Stimulated activated CD4-positive, alpha-beta T cell treated with anti-CD3 and anti-CD28 coated beads, Interleukin-1b, Interleukin-23, amount 100 ng/mL, for 24 hours (primary cell): ENCODE measurements around the gene TMEM236.

Experiments
- DNase-seq, 4 experiments: peaks; one replicate each; pipeline ENCODE4 v3.0.0-alpha.2; 2020; ENCODE audit warnings: low read depth in 4 of 4, low spot score in 1 of 4

The TMEM236 gene

GRCh38 chr10:17817790-17818189 is 65.8 kb downstream of the TMEM236 start:
- no peak for DNase-seq

DNA sequence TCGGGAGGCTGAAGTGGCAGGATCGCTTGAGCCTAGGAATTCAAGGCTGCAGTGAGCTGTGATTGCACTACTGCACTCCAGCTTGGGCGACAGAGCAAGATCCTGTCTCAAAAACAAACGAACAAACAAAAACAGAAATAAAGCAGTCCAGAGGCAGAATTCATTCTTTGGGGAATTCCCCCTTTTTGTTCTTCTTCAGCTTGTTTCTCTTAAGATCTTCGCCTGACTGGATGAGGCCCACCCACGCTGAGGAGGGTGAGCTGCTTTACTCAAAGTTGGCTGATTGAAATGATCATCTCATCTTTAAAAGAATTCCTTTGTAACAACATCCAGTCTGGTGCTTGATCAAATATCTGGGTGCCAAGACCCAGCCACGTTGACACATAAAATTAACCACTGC is 67.8 kb downstream of the TMEM236 start:
- no peak for DNase-seq

DNA sequence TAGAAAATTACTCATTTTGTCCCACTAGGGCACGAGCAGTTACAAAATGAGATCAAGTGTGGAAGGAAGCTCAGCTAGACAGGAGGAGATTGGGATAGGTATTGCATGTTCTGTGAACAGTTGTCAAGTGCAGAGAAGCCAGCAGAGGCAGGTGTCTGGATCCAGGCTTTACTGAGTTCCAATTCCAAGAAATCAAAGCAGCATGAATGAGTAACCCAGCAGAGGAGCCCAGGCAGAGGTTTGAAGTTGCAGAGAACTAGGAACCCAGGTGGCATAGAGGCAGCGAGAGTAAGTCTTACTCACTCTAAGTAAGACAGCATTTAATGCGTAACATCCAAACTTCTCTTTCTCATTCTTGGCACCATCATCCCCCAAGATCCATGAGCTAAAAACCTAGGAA is 68.9 kb downstream of the TMEM236 start:
- DNase-seq: no peak

GRCh38 chr10:17821893-17822292 is 69.9 kb downstream of the TMEM236 start:
- DNase-seq: no peak

GRCh38 chr10:17831341-17831740 is 79.3 kb downstream of the TMEM236 start:
- DNase-seq: no peak

- no peak for DNase-seq
Observed at GRCh38 chr10:17831896-17832295, 79.9 kb downstream of the TMEM236 start.

- DNase-seq: no peak
Observed at GRCh38 chr10:17833656-17834055, 81.7 kb downstream of the TMEM236 start.

- DNase-seq: no peak
Observed at GRCh38 chr10:17835688-17836087, 83.7 kb downstream of the TMEM236 start.

DNA sequence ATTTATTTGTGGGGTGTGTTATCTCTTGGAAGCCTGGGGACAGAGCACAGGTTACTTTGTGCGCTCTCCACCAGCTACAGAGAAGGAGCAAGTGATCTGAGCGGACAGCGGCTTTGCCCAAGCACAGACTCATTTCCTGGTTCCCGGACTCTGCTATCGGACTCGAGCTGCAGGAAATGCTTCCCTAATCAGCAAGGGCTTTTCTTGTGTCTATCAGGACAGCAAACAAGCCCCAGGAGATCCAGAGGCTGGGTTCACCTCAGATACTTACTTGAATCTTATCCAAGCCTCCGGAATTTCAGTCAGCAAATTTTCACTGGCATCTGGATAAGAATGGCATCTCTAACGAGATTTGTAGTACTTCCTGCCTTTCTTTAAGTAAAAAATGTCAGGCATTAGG is 84.9 kb downstream of the TMEM236 start:
- DNase-seq: no peak

DNA sequence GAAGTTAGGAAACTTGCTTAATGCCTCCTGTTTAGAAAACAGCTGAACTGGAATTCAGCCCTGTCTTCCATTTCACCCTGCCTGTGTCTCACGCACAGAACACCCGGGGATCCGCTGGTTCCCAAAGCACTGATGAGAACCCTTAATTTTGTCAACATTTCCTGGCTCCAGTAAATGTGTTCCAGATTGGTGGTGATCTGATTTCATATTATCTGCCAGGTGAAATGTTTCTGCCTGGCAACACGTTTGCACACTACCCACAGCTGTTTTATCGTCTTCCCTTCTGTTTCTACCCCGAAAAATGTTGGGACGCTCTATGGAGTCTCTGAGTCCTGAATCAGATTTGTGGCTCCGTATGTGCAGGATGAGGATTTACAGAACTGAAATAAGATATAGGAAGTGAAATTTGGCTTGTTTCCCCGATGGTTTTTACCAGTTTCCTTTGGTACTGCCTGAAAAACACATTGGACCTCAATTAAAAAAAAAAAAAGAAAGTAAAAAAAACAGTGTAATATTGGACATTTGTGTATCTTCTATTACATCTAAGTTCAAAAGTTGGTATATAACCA is 86.2 kb downstream of the TMEM236 start:
- DNase-seq: no peak

DNA sequence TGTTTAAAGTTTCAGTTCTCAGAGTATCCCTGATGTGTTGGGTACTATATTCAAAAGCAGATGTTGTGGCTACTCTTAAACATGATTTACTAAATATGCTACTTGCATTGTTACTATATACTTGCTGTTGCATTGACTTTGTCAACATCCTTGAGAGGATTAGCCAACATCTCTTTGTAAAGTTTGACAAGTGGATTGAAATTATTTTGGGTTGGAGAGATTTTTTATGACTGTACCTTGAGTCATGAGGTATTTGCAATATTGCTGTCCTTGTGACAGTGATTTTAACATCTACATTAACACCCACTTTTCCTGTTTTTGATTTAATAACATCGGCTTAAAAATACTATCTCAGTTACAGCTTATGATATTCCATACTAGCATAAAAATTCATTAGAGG is 89.0 kb downstream of the TMEM236 start:
- DNase-seq: no peak

DNA sequence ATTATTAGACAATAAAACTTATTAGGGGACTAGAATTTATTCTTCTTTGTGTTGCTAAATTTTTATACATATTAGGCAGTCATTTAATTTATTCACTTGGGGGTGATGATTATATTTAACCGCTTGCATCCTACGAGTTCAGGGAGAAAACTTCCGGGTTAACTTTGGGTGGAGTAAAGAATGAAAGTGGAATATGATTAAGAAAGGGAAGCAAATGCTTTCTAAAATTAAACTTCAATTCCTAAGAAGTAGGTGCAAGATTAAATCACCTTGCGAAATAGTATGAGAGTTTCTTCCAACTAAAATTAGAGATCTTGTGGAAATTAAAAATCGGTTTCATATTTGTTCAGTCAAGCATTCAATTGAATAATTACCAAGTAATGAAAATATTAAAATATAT is 90.6 kb downstream of the TMEM236 start:
- no peak for DNase-seq

- DNase-seq: no peak
Observed at GRCh38 chr10:17847585-17848296, 95.7 kb downstream of the TMEM236 start.

DNA sequence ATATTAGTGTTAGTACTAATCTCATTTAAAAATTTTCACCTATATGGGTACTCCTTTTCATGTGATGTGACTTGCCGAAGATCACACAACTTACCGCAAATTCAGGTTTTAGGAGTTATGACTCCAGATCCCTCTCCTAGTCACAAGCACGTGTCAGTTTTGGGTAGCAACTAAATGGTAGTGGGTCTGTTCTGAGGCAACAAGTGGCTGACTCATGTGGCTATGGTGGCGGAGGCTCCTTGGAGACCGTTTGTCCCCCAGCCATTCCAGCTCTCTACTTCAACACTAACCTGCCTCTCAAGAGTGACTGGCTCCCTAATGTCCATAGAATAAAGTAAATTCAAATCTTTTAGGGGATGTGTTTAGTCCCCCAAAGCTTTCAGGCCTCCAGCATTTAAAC is 96.6 kb downstream of the TMEM236 start:
- DNase-seq: no peak
